Panc1 (cell line): ENCODE measurements around the gene HPN. TPM values are rescaled to one million over a fixed set of nuclear protein-coding genes. Genes with fewer than 3 reads are reported as not detected.

Source experiments
- ATAC-seq: fragments of 200-7000 bp; cut with Tn5 transposase; 2 replicates; pipeline ENCODE4 v1.9.1; 2020; ENCODE audit warnings: mild to moderate bottlenecking, moderate library complexity
- BruUV-seq: library from RNA; stranded (reverse); fragments of 400-500 nt; replicated peaks from 2 replicates; lab custom pipeline; 2021; lab: Mats Ljungman, UMichigan
- CTCF ChIA-PET: fragments of 300-600 bp; sonication (Branson Sonifier 250); formaldehyde crosslinking; loops from one replicate; lab custom pipeline; 2022; ENCODE audit warnings: antibody characterized with exemption; lab: Charles Lee
- POLR2A ChIA-PET: fragments of 300-600 bp; sonication (Branson Sonifier 250); formaldehyde crosslinking; loops from one replicate; lab custom pipeline; 2022; ENCODE audit warnings: antibody characterized with exemption; lab: Charles Lee
- DNase-seq: peaks from one replicate; pipeline ENCODE4 v3.0.0-alpha.2; 2010; ENCODE audit warnings: low read depth, low spot score
- H3K27ac ChIP-seq: 2 replicates; pipeline ENCODE4 v1.5.1; 2011; ENCODE audit warnings: mild to moderate bottlenecking, low read length, inconsistent platforms
- H3K27me3 ChIP-seq: fragments of 200-500 bp; sonication (Bioruptor generic); 2 replicates; pipeline ENCODE4 v1.6.0; 2014; ENCODE audit warnings: low read length, inconsistent platforms; ENCODE audit not compliant: control insufficient read depth, insufficient read depth
- H3K36me3 ChIP-seq: fragments of 200-500 bp; sonication (Bioruptor generic); 2 replicates; pipeline ENCODE4 v1.5.1; 2014; ENCODE audit warnings: inconsistent platforms, mild to moderate bottlenecking, low read length, moderate library complexity; ENCODE audit not compliant: control insufficient read depth, insufficient read depth
- H3K4me1 ChIP-seq: 2 replicates; pipeline ENCODE4 v1.5.1; 2011; ENCODE audit warnings: inconsistent platforms, mild to moderate bottlenecking, low read length, moderate library complexity; ENCODE audit not compliant: control insufficient read depth, insufficient read depth
- H3K4me3 ChIP-seq, 2 experiments: 2 replicates each; pipeline ENCODE4 v1.5.1; 2011 to 2012; ENCODE audit warnings: low read depth in 2 of 2, low read length in 2 of 2, mild to moderate bottlenecking in 2 of 2, inconsistent platforms in 1 of 2, moderate library complexity in 1 of 2
- H3K9me3 ChIP-seq: fragments of 200-500 bp; sonication (Bioruptor generic); 2 replicates; pipeline ENCODE4 v1.5.1; 2014; ENCODE audit warnings: low read depth, mild to moderate bottlenecking, inconsistent platforms, low read length, moderate library complexity; ENCODE audit not compliant: control insufficient read depth, insufficient read depth
- CTCF ChIP-seq: fragments of 450-650 bp; IDR thresholded peaks from 2 replicates; pipeline ENCODE4 v1.5.1; 2017; ENCODE audit warnings: mild to moderate bottlenecking
- POLR2AphosphoS5 ChIP-seq: IDR thresholded peaks from 2 replicates; pipeline ENCODE4 v1.6.1; 2012; ENCODE audit warnings: mild to moderate bottlenecking, low read depth, low read length, moderate library complexity
- REST ChIP-seq, 2 experiments: IDR thresholded peaks; 2 replicates each; pipeline ENCODE4 v1.6.1; 2011 to 2012; ENCODE audit warnings: low read depth in 2 of 2, control low read depth in 1 of 2, low read length in 1 of 2, mild to moderate bottlenecking in 1 of 2, moderate library complexity in 1 of 2; ENCODE audit not compliant: insufficient read depth in 1 of 2
- SIN3A ChIP-seq: IDR thresholded peaks from 2 replicates; pipeline ENCODE4 v1.6.1; 2012; ENCODE audit warnings: low read depth, mild to moderate bottlenecking, low read length, moderate library complexity, borderline replicate concordance; ENCODE audit not compliant: insufficient read depth
- TCF7L2 ChIP-seq: IDR thresholded peaks from 2 replicates; pipeline ENCODE4 v1.6.1; 2011; ENCODE audit warnings: mild to moderate bottlenecking, low read depth, low read length, inconsistent platforms
- in situ Hi-C: cut with HindIII; loops from 2 replicates; pipeline ENCODE4 v1.10.0; 2016; ENCODE audit warnings: low sequenced_read_pairs, low pct_unique_long_range_greater_than_20kb
- intact Hi-C: fragments of 100-400 bp; cut with micrococcal nuclease; formaldehyde crosslinking; loops from one replicate; pipeline ENCODE4 v1.10.0; 2022; ENCODE audit not compliant: unreplicated experiment
- total RNA-seq: library from RNA; stranded (reverse); gene quantifications from one replicate; pipeline ENCODE4 v1.2.1, GENCODE V29; 2021; ENCODE audit not compliant: unreplicated experiment

HPN gene
- total RNA-seq, 1 experiment from 2014 or later, result 0.08 TPM

DNA sequence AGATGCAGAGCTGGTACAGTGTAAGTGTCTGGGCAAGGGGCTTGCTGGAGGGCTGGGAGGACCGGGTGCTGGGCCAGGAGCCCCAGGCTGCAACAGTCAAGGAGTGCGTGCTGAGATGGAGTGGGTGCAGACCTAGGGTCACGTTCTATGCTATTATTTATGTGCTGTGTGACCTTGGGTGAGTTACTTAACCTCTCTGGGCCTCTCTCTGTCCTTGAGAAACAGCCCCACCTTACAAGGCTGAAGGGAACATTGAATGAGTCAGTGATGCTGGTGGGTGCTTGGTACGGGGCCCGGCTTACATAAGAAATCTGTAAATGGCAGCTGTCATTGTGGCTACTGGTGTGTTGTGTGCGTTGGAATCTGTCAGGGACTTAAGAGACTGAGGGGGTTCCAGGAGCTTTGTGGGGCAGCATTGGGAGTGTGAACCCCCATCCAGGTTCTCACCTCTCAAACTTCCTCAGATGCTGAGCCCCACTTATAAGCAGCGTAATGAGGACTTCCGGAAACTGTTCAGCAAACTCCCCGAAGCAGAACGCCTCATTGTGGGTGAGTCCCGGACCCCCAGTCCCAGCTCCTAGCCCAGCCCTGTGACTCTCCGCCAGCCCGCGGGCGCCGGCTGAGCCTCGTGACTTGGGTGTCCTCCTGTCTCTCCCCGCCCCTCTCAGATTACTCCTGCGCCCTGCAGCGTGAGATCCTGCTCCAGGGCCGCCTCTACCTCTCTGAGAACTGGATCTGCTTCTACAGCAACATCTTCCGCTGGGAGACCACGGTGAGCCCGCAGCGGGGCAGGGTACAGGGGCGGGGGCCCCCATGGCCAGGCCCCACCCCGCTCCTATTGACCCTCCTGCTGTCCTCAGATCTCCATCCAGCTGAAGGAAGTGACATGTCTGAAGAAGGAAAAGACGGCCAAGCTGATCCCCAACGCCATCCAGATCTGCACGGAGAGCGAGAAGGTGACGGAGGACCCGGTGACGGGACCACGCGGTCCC lies 31.8 kb upstream of the HPN start:
- Histone ChIP-seq H3K4me3 (no peak overlapping the region), H3K27ac (no peak overlapping the region), H3K4me1 (peaks cover 8% of the 10 kb centered on the region), H3K9me3 (no peaks in the 10 kb centered on the region), H3K27me3 (no peaks in the 10 kb centered on the region), H3K36me3 (no peaks in the 10 kb centered on the region)
- no peak for ATAC-seq
- intact Hi-C loops (loop anchor here (5.0 kb wide), 1 partner anchor 37 kb away; no protein-coding TSS in a partner anchor), in situ Hi-C loops (no loop called here)
- no peak for TF ChIP-seq REST (IDR thresholded peaks at IDR 0.05; ENCODE audit: insufficient read depth in 1 of 2, low read depth in 2 of 2, low read length in 1 of 2)
- no peak for TF ChIP-seq SIN3A
- TF ChIP-seq CTCF, result no peak
- no peak for TF ChIP-seq POLR2AphosphoS5
- TF ChIP-seq TCF7L2, result no peak
- CTCF ChIA-PET, result no interaction called here
- POLR2A ChIA-PET, result no interaction called here
- no TSS peak for BruUV-seq
- DNase-seq, result no peak

DNA sequence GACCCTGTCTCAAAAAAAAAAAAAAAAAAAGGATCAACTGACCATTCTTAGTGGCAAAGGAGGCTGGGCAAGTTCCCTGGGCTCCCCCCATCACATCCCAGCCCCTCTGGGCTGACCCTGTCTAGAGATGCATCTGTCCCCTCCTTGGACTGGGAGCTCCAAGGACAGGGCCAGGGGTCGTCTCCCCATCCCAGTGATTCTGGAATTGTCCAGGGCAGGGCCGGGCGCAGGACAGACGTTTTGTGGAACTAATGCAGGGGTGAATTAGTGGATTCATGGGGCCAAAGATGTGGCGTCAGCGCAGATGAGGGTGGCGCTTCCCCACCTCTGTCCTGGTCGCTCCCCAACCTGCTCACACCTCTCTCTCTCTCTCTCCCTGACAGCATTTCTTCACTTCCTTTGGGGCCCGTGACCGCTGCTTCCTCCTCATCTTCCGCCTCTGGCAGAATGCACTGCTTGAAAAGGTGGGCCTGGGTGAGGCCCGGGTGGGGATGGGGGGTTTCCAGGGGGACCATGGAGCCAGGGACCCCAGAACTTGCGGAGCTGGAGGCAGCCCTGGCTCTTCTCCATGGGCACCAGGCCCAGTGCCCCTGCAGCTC lies 30.3 kb upstream of the HPN start:
- no peak for TF ChIP-seq CTCF
- ChIA-PET POLR2A (no interaction called here), CTCF (interaction anchor here (0.7 kb wide), 1 partner anchor 37 kb away, joined by 3 read pairs; no protein-coding TSS in a partner anchor)
- in situ Hi-C loops, result no loop called here
- Histone ChIP-seq H3K27me3 (no peaks in the 10 kb centered on the region), H3K4me1 (peaks cover 2% of the 10 kb centered on the region), H3K4me3 (no peak overlapping the region), H3K9me3 (no peaks in the 10 kb centered on the region), H3K36me3 (no peaks in the 10 kb centered on the region), H3K27ac (no peak overlapping the region)
- DNase-seq (no peak), ATAC-seq (no peak)
- intact Hi-C loops, result loop anchor here (5.0 kb wide), 1 partner anchor 39 kb away; no protein-coding TSS in a partner anchor
- no TSS peak for BruUV-seq
